DND-41 (cell line): Measurements from ENCODE around the gene HERC4.
"Not testable (repeated sequence)": the region's sequence is repeated elsewhere in the genome, so short reads cannot be mapped to it uniquely, and the experiment has no call there.

ENCODE experiments used
- ATAC-seq: fragments of 200-7000 bp; cut with Tn5 transposase; 3 replicates; pipeline ENCODE4 v1.9.1; 2021; ENCODE audit warnings: low read depth; ENCODE audit not compliant: insufficient read depth
- DNase-seq: peaks from one replicate; pipeline ENCODE4 v3.0.0-alpha.2; 2020
- H2AFZ ChIP-seq: 2 replicates; pipeline ENCODE4 v1.6.0; 2012; ENCODE audit warnings: low read depth, low read length
- H3K27ac ChIP-seq: 2 replicates; pipeline ENCODE4 v1.5.1; 2012; ENCODE audit warnings: low read length, inconsistent platforms
- H3K27me3 ChIP-seq: fragments of 200-600 bp; sonication (generic); 2 replicates; pipeline ENCODE4 v1.6.0; 2012; ENCODE audit warnings: low read length, mild to moderate bottlenecking, inconsistent platforms; ENCODE audit not compliant: insufficient read depth, poor library complexity
- H3K36me3 ChIP-seq: 2 replicates; pipeline ENCODE4 v1.5.1; 2012; ENCODE audit warnings: low read length, inconsistent platforms; ENCODE audit not compliant: insufficient read depth
- H3K4me1 ChIP-seq: 2 replicates; pipeline ENCODE4 v1.5.1; 2012; ENCODE audit warnings: mild to moderate bottlenecking, low read length; ENCODE audit not compliant: insufficient read depth
- H3K4me2 ChIP-seq: 2 replicates; pipeline ENCODE4 v1.6.0; 2012; ENCODE audit warnings: mild to moderate bottlenecking, moderate library complexity, low read length, inconsistent platforms; ENCODE audit not compliant: insufficient read depth
- H3K4me3 ChIP-seq, 2 experiments: fragments of 200-600 bp in 1 of 2; shearing (Covaris generic) in 1 of 2; 2 replicates each; pipeline ENCODE4 v1.5.1; 2012 to 2016; ENCODE audit warnings: inconsistent platforms in 2 of 2, low read length in 2 of 2, mild to moderate bottlenecking in 2 of 2, low read depth in 1 of 2, moderate library complexity in 1 of 2
- H3K79me2 ChIP-seq: 2 replicates; pipeline ENCODE4 v1.6.0; 2012; ENCODE audit warnings: low read length, inconsistent platforms; ENCODE audit not compliant: insufficient read depth
- H3K9ac ChIP-seq: 2 replicates; pipeline ENCODE4 v1.6.0; 2012; ENCODE audit warnings: low read depth, mild to moderate bottlenecking, inconsistent platforms, low read length, moderate library complexity
- H3K9me3 ChIP-seq: 2 replicates; pipeline ENCODE4 v1.5.1; 2012; ENCODE audit warnings: low read length, moderate library complexity, mild to moderate bottlenecking, inconsistent platforms; ENCODE audit not compliant: insufficient read depth, severe bottlenecking
- H4K20me1 ChIP-seq: 2 replicates; pipeline ENCODE4 v1.6.0; 2012; ENCODE audit warnings: low read length; ENCODE audit not compliant: insufficient read depth
- EZH2 ChIP-seq: IDR thresholded peaks from 3 replicates; pipeline ENCODE4 v1.6.1; 2012; ENCODE audit warnings: borderline replicate concordance, low read depth, mild to moderate bottlenecking, moderate library complexity, low read length, inconsistent platforms; ENCODE audit not compliant: severe bottlenecking
- TF ChIP-seq, protein P1 (sequence below): IDR thresholded peaks from 2 replicates; pipeline ENCODE4 v1.5.1; 2012; ENCODE audit warnings: borderline replicate concordance, low read length, moderate library complexity, mild to moderate bottlenecking; ENCODE audit not compliant: poor library complexity, severe bottlenecking; ENCODE audit errors: extremely low read depth

The HERC4 gene

GRCh38 chr10:67969875-67970274, 105.2 kb downstream of the HERC4 start:
- Histone ChIP-seq H3K27ac (no peak overlapping the region), H3K36me3 (peaks cover 29% of the 10 kb centered on the region), H4K20me1 (no peaks in the 10 kb centered on the region), H3K9ac (no peak overlapping the region), H3K4me2 (no peak overlapping the region), H3K4me3 (no peak overlapping the region), H3K9me3 (peaks cover 7% of the 10 kb centered on the region), H2AFZ (no peak overlapping the region), H3K27me3 (no peaks in the 10 kb centered on the region), H3K79me2 (no peaks in the 10 kb centered on the region), H3K4me1 (no peaks in the 10 kb centered on the region)
- no peak for TF ChIP-seq EZH2
- TF ChIP-seq, protein P1, sequence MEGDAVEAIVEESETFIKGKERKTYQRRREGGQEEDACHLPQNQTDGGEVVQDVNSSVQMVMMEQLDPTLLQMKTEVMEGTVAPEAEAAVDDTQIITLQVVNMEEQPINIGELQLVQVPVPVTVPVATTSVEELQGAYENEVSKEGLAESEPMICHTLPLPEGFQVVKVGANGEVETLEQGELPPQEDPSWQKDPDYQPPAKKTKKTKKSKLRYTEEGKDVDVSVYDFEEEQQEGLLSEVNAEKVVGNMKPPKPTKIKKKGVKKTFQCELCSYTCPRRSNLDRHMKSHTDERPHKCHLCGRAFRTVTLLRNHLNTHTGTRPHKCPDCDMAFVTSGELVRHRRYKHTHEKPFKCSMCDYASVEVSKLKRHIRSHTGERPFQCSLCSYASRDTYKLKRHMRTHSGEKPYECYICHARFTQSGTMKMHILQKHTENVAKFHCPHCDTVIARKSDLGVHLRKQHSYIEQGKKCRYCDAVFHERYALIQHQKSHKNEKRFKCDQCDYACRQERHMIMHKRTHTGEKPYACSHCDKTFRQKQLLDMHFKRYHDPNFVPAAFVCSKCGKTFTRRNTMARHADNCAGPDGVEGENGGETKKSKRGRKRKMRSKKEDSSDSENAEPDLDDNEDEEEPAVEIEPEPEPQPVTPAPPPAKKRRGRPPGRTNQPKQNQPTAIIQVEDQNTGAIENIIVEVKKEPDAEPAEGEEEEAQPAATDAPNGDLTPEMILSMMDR = no peak
- no peak for DNase-seq
- no peak for ATAC-seq

DNA sequence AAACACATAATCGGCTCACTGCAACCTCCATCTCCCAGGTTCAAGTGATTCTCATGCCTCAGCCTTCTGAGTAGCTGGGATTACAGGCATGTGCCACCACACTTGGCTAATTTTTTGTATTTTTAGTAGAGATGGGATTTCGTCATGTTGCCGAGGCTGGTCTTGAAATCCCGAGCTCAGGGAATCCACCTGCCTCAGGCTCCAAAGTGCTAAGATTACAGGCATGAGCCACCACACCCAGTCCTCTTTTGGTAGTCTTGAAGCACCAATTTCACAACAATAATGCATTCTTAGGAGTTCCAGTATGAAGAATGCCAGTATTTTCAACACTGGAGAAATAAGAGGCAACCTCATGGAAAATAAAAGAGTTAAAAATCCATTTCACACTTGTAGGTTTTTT, 109.0 kb downstream of the HERC4 start:
- H4K20me1 ChIP-seq, H2AFZ ChIP-seq, H3K4me2 ChIP-seq, H3K27ac ChIP-seq, H3K9me3 ChIP-seq, DNase-seq, H3K79me2 ChIP-seq, H3K4me1 ChIP-seq, H3K4me3 ChIP-seq, H3K27me3 ChIP-seq, H3K9ac ChIP-seq, ATAC-seq: not testable (repeated sequence)
- H3K36me3 ChIP-seq = peaks cover 19% of the 10 kb centered on the region

- Histone ChIP-seq H3K4me2 (no peak overlapping the region), H2AFZ (no peak overlapping the region), H3K4me1 (no peaks in the 10 kb centered on the region), H4K20me1 (no peaks in the 10 kb centered on the region), H3K36me3 (peaks cover 20% of the 10 kb centered on the region), H3K27me3 (no peaks in the 10 kb centered on the region), H3K9me3 (no peaks in the 10 kb centered on the region), H3K4me3 (no peak overlapping the region), H3K79me2 (no peaks in the 10 kb centered on the region), H3K9ac (no peak overlapping the region), H3K27ac (no peak overlapping the region)
- no peak for ATAC-seq
- no peak for TF ChIP-seq EZH2
- TF ChIP-seq, protein P1 = no peak
- DNase-seq = no peak
These were observed 109.6 kb downstream of the HERC4 start for GRCh38 chr10:67965456-67965855.

DNA sequence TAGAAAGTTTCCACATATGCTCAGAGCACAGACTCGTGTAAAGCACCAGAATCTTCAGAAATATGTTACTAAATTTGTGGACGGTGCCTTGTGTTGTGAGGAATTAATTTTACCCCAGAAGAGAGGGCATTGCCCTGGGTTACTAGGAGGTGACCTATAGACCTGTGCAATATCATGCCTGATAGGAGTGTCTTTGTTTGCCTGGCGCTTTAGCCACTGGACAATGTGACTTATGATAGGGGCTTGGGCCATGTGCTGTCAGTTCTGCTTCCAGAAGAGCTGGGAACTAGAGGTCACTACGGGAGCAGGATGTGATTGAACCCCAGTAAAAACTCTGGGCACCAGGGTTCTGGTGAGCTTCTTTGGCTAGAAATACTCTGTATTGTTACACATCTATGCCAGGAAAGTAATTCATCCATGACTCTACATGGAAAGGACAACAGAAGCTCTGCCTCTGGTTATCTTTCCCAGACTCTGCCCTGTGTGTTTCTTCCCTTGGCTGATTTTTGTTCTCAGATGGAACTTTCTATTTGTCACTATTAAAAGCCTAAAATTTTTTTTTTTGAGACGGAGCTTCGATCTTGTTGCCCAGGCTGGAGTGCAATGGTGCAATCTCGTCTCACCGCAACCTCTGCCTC, 115.1 kb downstream of the HERC4 start:
- Histone ChIP-seq H4K20me1 (no peaks in the 10 kb centered on the region), H3K9ac (no peak overlapping the region), H3K4me3 (no peak overlapping the region), H3K27ac (no peak overlapping the region), H3K4me1 (no peaks in the 10 kb centered on the region), H3K36me3 (peaks cover 7% of the 10 kb centered on the region; the same call in 1 of the 2 replicates), H3K79me2 (no peaks in the 10 kb centered on the region), H3K9me3 (no peaks in the 10 kb centered on the region), H2AFZ (no peak overlapping the region), H3K4me2 (no peak overlapping the region), H3K27me3 (no peaks in the 10 kb centered on the region)
- ATAC-seq (no peak), DNase-seq (no peak)
- TF ChIP-seq EZH2 = no peak
- TF ChIP-seq, protein P1 = no peak
